ENCODE measurements around the gene TAS2R31. TPM values are rescaled to one million over a fixed set of nuclear protein-coding genes. Genes with fewer than 3 reads are reported as not detected.
"Not testable (repeated sequence)": the region's sequence is repeated elsewhere in the genome, so short reads cannot be mapped to it uniquely, and the experiment has no call there.

The TAS2R31 gene
- total and polyA plus RNA-seq, 2 experiments from 2014 or later = 9.4 TPM; not detected in 1

GRCh38 chr12:11039171-11039570 is 8.0 kb upstream of the TAS2R31 start:
- H3K9me2 ChIP-seq (replicated peaks; ENCODE audit: insufficient read depth) = no peaks in the 10 kb centered on the region
- DNase-seq (ENCODE audit: low spot score) = no peak
- no peak overlapping the region for H3K4me2 ChIP-seq
- no peaks in the 10 kb centered on the region for H3K9me3 ChIP-seq (ENCODE audit: low read depth)
- H2AFZ ChIP-seq = no peak overlapping the region
- H3K4me3 ChIP-seq = no peak overlapping the region
- no peaks in the 10 kb centered on the region for H3K27me3 ChIP-seq
- H3K36me3 ChIP-seq (replicated peaks; ENCODE audit: insufficient read depth, low read depth) = no peaks in the 10 kb centered on the region
- H3K79me2 ChIP-seq = peaks cover 18% of the 10 kb centered on the region
- H3K27ac ChIP-seq = no peak overlapping the region
- no peak for TF ChIP-seq EZH2 (IDR thresholded peaks at IDR 0.05; ENCODE audit: borderline replicate concordance)
- no peak for TF ChIP-seq EZH2phosphoT487 (IDR thresholded peaks at IDR 0.05; ENCODE audit: low read depth, severe bottlenecking, unreplicated experiment)
- TF ChIP-seq CTCF (IDR thresholded peaks at IDR 0.05; ENCODE audit: poor library complexity) = no peak
- H3K4me1 ChIP-seq (ENCODE audit: insufficient read depth) = no peaks in the 10 kb centered on the region
- 95% methylated on average over 3 of the region's 3 CpGs for WGBS (ENCODE audit: low lambda C conversion rate, missing lambda C conversion rate)
- H4K20me1 ChIP-seq (ENCODE audit: insufficient read depth, poor library complexity, severe bottlenecking) = no peaks in the 10 kb centered on the region

- not testable (repeated sequence) for H3K4me3 ChIP-seq; H3K4me1 ChIP-seq (ENCODE audit: insufficient read depth); DNase-seq (ENCODE audit: low spot score); H3K9me2 ChIP-seq (replicated peaks; ENCODE audit: insufficient read depth); H3K36me3 ChIP-seq (replicated peaks; ENCODE audit: insufficient read depth, low read depth); H3K4me2 ChIP-seq; H3K27me3 ChIP-seq; H3K27ac ChIP-seq; H4K20me1 ChIP-seq (ENCODE audit: insufficient read depth, poor library complexity, severe bottlenecking); H3K79me2 ChIP-seq; H2AFZ ChIP-seq; H3K9me3 ChIP-seq (ENCODE audit: low read depth)
- WGBS (ENCODE audit: low lambda C conversion rate, missing lambda C conversion rate) = 92% methylated on average over 1 of the region's 3 CpGs
These were observed 2.8 kb upstream of the TAS2R31 start for GRCh38 chr12:11033959-11034358.

GRCh38 chr12:11026118-11026517 is 5.1 kb downstream of the TAS2R31 start:
- no peaks in the 10 kb centered on the region for H3K27me3 ChIP-seq
- no peak overlapping the region for H3K27ac ChIP-seq
- H3K4me3 ChIP-seq = no peak overlapping the region
- H4K20me1 ChIP-seq (ENCODE audit: insufficient read depth, poor library complexity, severe bottlenecking) = no peaks in the 10 kb centered on the region
- no peak overlapping the region for H2AFZ ChIP-seq
- H3K4me2 ChIP-seq = no peak overlapping the region
- H3K36me3 ChIP-seq (replicated peaks; ENCODE audit: insufficient read depth, low read depth) = no peaks in the 10 kb centered on the region
- no peaks in the 10 kb centered on the region for H3K9me3 ChIP-seq (ENCODE audit: low read depth)
- no peaks in the 10 kb centered on the region for H3K9me2 ChIP-seq (replicated peaks; ENCODE audit: insufficient read depth)
- TF ChIP-seq EZH2phosphoT487 (IDR thresholded peaks at IDR 0.05; ENCODE audit: low read depth, severe bottlenecking, unreplicated experiment) (no peak), CTCF (IDR thresholded peaks at IDR 0.05; ENCODE audit: poor library complexity) (no peak), EZH2 (IDR thresholded peaks at IDR 0.05; ENCODE audit: borderline replicate concordance) (no peak)
- no peaks in the 10 kb centered on the region for H3K4me1 ChIP-seq (ENCODE audit: insufficient read depth)
- H3K79me2 ChIP-seq = no peaks in the 10 kb centered on the region
- no peak for DNase-seq (ENCODE audit: low spot score)
- 95% methylated on average over 6 of the region's 6 CpGs for whole genome bisulfite sequencing (ENCODE audit: low lambda C conversion rate, missing lambda C conversion rate)

DNA sequence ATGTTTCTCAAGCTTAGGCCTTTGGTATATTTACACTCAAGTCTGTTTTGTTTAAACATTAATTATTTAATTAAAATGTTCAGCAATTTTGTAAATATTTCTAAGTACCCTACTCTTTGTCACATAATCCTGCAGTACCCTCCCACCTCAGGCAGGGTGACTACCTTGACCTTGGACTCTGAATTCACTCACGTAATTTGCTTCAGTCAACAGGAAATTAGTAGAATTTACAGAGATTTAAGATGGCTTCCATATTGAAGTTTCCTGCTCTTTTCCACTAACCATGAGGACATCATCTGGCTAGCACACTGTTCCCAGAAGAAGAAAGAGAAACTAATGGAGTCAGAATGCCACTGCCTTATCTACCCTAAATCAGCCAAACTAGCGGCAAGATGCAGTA is 7.8 kb downstream of the TAS2R31 start:
- 84% methylated on average over 2 of the region's 2 CpGs for WGBS (ENCODE audit: low lambda C conversion rate, missing lambda C conversion rate)
- H4K20me1 ChIP-seq (ENCODE audit: insufficient read depth, poor library complexity, severe bottlenecking) = no peaks in the 10 kb centered on the region
- H3K4me2 ChIP-seq = no peak overlapping the region
- H3K4me1 ChIP-seq (ENCODE audit: insufficient read depth) = no peaks in the 10 kb centered on the region
- H3K36me3 ChIP-seq (replicated peaks; ENCODE audit: insufficient read depth, low read depth) = no peaks in the 10 kb centered on the region
- no peaks in the 10 kb centered on the region for H3K79me2 ChIP-seq
- no peaks in the 10 kb centered on the region for H3K27me3 ChIP-seq
- H3K27ac ChIP-seq = no peak overlapping the region
- H3K4me3 ChIP-seq = no peak overlapping the region
- DNase-seq (ENCODE audit: low spot score) = no peak
- H3K9me3 ChIP-seq (ENCODE audit: low read depth) = no peaks in the 10 kb centered on the region
- H2AFZ ChIP-seq = no peak overlapping the region
- TF ChIP-seq EZH2phosphoT487 (IDR thresholded peaks at IDR 0.05; ENCODE audit: low read depth, severe bottlenecking, unreplicated experiment) (no peak), EZH2 (IDR thresholded peaks at IDR 0.05; ENCODE audit: borderline replicate concordance) (no peak), CTCF (IDR thresholded peaks at IDR 0.05; ENCODE audit: poor library complexity) (no peak)
- no peaks in the 10 kb centered on the region for H3K9me2 ChIP-seq (replicated peaks; ENCODE audit: insufficient read depth)
